GM19328 (cell line): ENCODE results near the gene ADCYAP1.

Source experiments
- ATAC-seq: cut with Tn5 transposase; IDR thresholded peaks from one replicate; pipeline ENCODE4 v1.9.1; 2021; ENCODE audit warnings: mild to moderate bottlenecking, moderate library complexity; ENCODE audit not compliant: unreplicated experiment

ADCYAP1 gene

DNA sequence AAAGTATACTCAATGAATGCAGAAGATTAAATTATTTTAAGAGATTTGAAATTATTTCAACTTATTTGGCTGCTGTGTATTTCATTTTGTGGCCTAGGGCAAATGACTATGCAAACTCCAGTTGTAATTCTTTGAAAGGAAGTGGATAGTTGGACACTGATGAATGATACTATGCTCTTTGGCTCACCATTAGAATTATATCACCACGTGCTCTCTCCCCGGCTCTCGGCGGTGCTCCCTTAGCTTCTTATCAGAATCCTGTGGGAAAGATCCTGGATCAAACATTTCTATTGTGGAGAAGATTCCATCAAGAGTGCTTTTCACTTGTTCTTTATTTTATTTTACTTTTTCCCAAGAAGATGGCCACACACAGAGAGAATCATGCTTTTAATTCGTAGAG is 55.2 kb downstream of the ADCYAP1 start:
- ATAC-seq: no peak
